SH-SY5Y (cell line): ENCODE data around the gene PCDH10.

Experiments used
- GATA2 ChIP-seq: IDR thresholded peaks from 2 replicates; pipeline ENCODE4 v1.6.1; 2011; ENCODE audit warnings: mild to moderate bottlenecking, low read depth, low read length
- GATA3 ChIP-seq: IDR thresholded peaks from 2 replicates; pipeline ENCODE4 v1.6.1; 2011; ENCODE audit warnings: low read depth, mild to moderate bottlenecking, low read length, moderate library complexity

PCDH10 gene

GRCh38 chr4:133148690-133149363 is at the start of gene PCDH10:
TSS of gene PCDH10 (plus strand) at chr4:133149294. CDS start at chr4:133150141, 847 bp downstream.
- TF ChIP-seq GATA3 (no peak), GATA2 (no peak)

- TF ChIP-seq GATA2 (no peak), GATA3 (no peak)
These were observed 47.1 kb upstream of the PCDH10 start for GRCh38 chr4:133102043-133102442.

GRCh38 chr4:133102612-133103409 is 46.3 kb upstream of the PCDH10 start:
- TF ChIP-seq GATA2 = no peak
- TF ChIP-seq GATA3 = no peak

- TF ChIP-seq GATA3 (no peak), GATA2 (no peak)
These were observed 36.5 kb upstream of the PCDH10 start for GRCh38 chr4:133112641-133113040.

GRCh38 chr4:133124746-133125145 is 24.3 kb upstream of the PCDH10 start:
- TF ChIP-seq GATA2 = no peak
- no peak for TF ChIP-seq GATA3

GRCh38 chr4:133127500-133127899 is 21.6 kb upstream of the PCDH10 start:
- no peak for TF ChIP-seq GATA2
- TF ChIP-seq GATA3 = no peak

GRCh38 chr4:133129237-133129636 is 19.9 kb upstream of the PCDH10 start:
- TF ChIP-seq GATA2 = no peak
- no peak for TF ChIP-seq GATA3

- TF ChIP-seq GATA3 = no peak
- no peak for TF ChIP-seq GATA2
These were observed 18.9 kb upstream of the PCDH10 start for GRCh38 chr4:133130171-133130570.

GRCh38 chr4:133131829-133132460 is 17.1 kb upstream of the PCDH10 start:
- TF ChIP-seq GATA2 = no peak
- no peak for TF ChIP-seq GATA3

- TF ChIP-seq GATA3 = no peak
- no peak for TF ChIP-seq GATA2
These were observed 12.3 kb upstream of the PCDH10 start for GRCh38 chr4:133136833-133137232.

- no peak for TF ChIP-seq GATA3
- TF ChIP-seq GATA2 = no peak
These were observed 11.5 kb upstream of the PCDH10 start for GRCh38 chr4:133137571-133137970.

GRCh38 chr4:133143775-133144430 is 5.2 kb upstream of the PCDH10 start:
- TF ChIP-seq GATA3 = no peak
- TF ChIP-seq GATA2 = no peak

- no peak for TF ChIP-seq GATA2
- TF ChIP-seq GATA3 = no peak
These were observed 3.9 kb upstream of the PCDH10 start for GRCh38 chr4:133145241-133145640.

GRCh38 chr4:133145758-133146573 is 3.1 kb upstream of the PCDH10 start:
- TF ChIP-seq GATA2 (no peak), GATA3 (no peak)
